ENCODE data around the gene DNAH17. TPM values are rescaled to one million over a fixed set of nuclear protein-coding genes. Genes with fewer than 3 reads are reported as not detected.
"Not testable (repeated sequence)": the region's sequence is repeated elsewhere in the genome, so short reads cannot be mapped to it uniquely, and the experiment has no call there.

DNAH17 gene
- total and polyA plus RNA-seq, 9 donors: 0.35 to 5.2 (median 2.0) TPM

GRCh38 chr17:78466786-78467715 is 110.1 kb downstream of the DNAH17 start:
- H3K27ac ChIP-seq (ENCODE audit: low read length): no peak overlapping the region
- H3K4me3 ChIP-seq (ENCODE audit: low read length): no peak overlapping the region
- no peaks in the 10 kb centered on the region for H3K9me3 ChIP-seq (replicated peaks; ENCODE audit: control insufficient read depth, low read depth, low read length)
- H3K27me3 ChIP-seq (ENCODE audit: control insufficient read depth, insufficient read depth, low read length): no peaks in the 10 kb centered on the region
- no peak for DNase-seq
- no peaks in the 10 kb centered on the region for H3K4me1 ChIP-seq (ENCODE audit: control insufficient read depth, insufficient read depth, low read length)
- no peaks in the 10 kb centered on the region for H3K36me3 ChIP-seq (ENCODE audit: control insufficient read depth, insufficient read depth, low read length)
- 83% methylated on average over 26 of the region's 26 CpGs for WGBS (ENCODE audit: insufficient coverage)

GRCh38 chr17:78466109-78466785 is 110.9 kb downstream of the DNAH17 start:
- not testable (repeated sequence) for H3K4me1 ChIP-seq (ENCODE audit: control insufficient read depth, insufficient read depth, low read length); H3K27me3 ChIP-seq (ENCODE audit: control insufficient read depth, insufficient read depth, low read length); DNase-seq; H3K4me3 ChIP-seq (ENCODE audit: low read length); H3K9me3 ChIP-seq (replicated peaks; ENCODE audit: control insufficient read depth, low read depth, low read length); H3K36me3 ChIP-seq (ENCODE audit: control insufficient read depth, insufficient read depth, low read length); H3K27ac ChIP-seq (ENCODE audit: low read length)
- 86% methylated on average over 15 of the region's 19 CpGs for WGBS (ENCODE audit: insufficient coverage)

GRCh38 chr17:78462148-78462547 is 115.0 kb downstream of the DNAH17 start:
- no CpG with 5 or more reads among the region's 8 CpGs for WGBS (ENCODE audit: insufficient coverage)
- no peaks in the 10 kb centered on the region for H3K27me3 ChIP-seq (ENCODE audit: control insufficient read depth, insufficient read depth, low read length)
- no peaks in the 10 kb centered on the region for H3K4me1 ChIP-seq (ENCODE audit: control insufficient read depth, insufficient read depth, low read length)
- DNase-seq: no peak
- no peak overlapping the region for H3K4me3 ChIP-seq (ENCODE audit: low read length)
- no peaks in the 10 kb centered on the region for H3K36me3 ChIP-seq (ENCODE audit: control insufficient read depth, insufficient read depth, low read length)
- no peak overlapping the region for H3K27ac ChIP-seq (ENCODE audit: low read length)
- no peaks in the 10 kb centered on the region for H3K9me3 ChIP-seq (replicated peaks; ENCODE audit: control insufficient read depth, low read depth, low read length)

DNA sequence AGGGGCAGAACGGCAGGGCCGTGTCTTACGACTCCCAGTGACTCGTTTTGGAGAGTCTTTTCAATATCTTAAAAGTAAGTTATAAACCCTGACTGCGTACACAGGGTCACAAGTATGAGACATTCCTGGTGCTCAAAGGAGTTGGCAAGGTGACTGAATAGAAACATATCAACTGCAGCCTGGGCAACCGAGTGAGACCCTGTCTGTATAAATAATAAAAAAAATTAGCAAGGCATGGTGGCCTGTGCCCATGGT is 115.5 kb downstream of the DNAH17 start:
- Histone ChIP-seq H3K4me3 (ENCODE audit: low read length) (no peak overlapping the region), H3K4me1 (ENCODE audit: control insufficient read depth, insufficient read depth, low read length) (no peaks in the 10 kb centered on the region), H3K27ac (ENCODE audit: low read length) (no peak overlapping the region), H3K27me3 (ENCODE audit: control insufficient read depth, insufficient read depth, low read length) (no peaks in the 10 kb centered on the region), H3K36me3 (ENCODE audit: control insufficient read depth, insufficient read depth, low read length) (no peaks in the 10 kb centered on the region), H3K9me3 (replicated peaks; ENCODE audit: control insufficient read depth, low read depth, low read length) (no peaks in the 10 kb centered on the region)
- DNase-seq: no peak
- 57% methylated on average over 5 of the region's 6 CpGs for WGBS (ENCODE audit: insufficient coverage)

GRCh38 chr17:78460951-78461798 is 116.0 kb downstream of the DNAH17 start:
- no peaks in the 10 kb centered on the region for H3K4me1 ChIP-seq (ENCODE audit: control insufficient read depth, insufficient read depth, low read length)
- no peaks in the 10 kb centered on the region for H3K36me3 ChIP-seq (ENCODE audit: control insufficient read depth, insufficient read depth, low read length)
- H3K4me3 ChIP-seq (ENCODE audit: low read length): no peak overlapping the region
- H3K27ac ChIP-seq (ENCODE audit: low read length): no peak overlapping the region
- H3K27me3 ChIP-seq (ENCODE audit: control insufficient read depth, insufficient read depth, low read length): no peaks in the 10 kb centered on the region
- no peak for DNase-seq
- 86% methylated on average over 30 of the region's 34 CpGs for WGBS (ENCODE audit: insufficient coverage)
- H3K9me3 ChIP-seq (replicated peaks; ENCODE audit: control insufficient read depth, low read depth, low read length): no peaks in the 10 kb centered on the region

GRCh38 chr17:78460176-78460675 is 117.0 kb downstream of the DNAH17 start:
- WGBS (ENCODE audit: insufficient coverage): 65% methylated on average over 7 of the region's 11 CpGs
- DNase-seq: no peak
- H3K36me3 ChIP-seq (ENCODE audit: control insufficient read depth, insufficient read depth, low read length): no peaks in the 10 kb centered on the region
- no peak overlapping the region for H3K27ac ChIP-seq (ENCODE audit: low read length)
- H3K4me3 ChIP-seq (ENCODE audit: low read length): no peak overlapping the region
- no peaks in the 10 kb centered on the region for H3K27me3 ChIP-seq (ENCODE audit: control insufficient read depth, insufficient read depth, low read length)
- H3K4me1 ChIP-seq (ENCODE audit: control insufficient read depth, insufficient read depth, low read length): no peaks in the 10 kb centered on the region
- no peaks in the 10 kb centered on the region for H3K9me3 ChIP-seq (replicated peaks; ENCODE audit: control insufficient read depth, low read depth, low read length)

DNA sequence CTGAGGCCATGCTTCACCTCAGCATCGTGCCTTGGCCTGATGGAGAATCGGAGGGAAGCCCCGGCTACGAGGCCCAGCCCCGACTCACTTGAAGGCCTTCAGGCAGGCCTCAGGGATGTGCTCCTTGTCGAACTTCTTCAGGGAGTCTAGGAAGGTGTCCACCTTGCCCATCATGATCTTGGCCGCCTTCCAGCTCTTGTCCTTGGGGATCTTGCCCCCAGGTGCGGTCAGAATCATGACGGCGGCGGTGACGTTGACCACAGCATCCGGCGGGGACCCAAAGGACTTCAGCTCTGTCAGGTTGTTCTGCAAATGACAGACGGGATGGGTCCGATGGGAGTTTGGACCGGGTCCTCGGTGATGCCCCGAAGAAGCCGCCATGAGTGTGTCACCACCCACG is 117.5 kb downstream of the DNAH17 start:
- Histone ChIP-seq H3K9me3 (replicated peaks; ENCODE audit: control insufficient read depth, low read depth, low read length) (no peaks in the 10 kb centered on the region), H3K36me3 (ENCODE audit: control insufficient read depth, insufficient read depth, low read length) (no peaks in the 10 kb centered on the region), H3K27me3 (ENCODE audit: control insufficient read depth, insufficient read depth, low read length) (no peaks in the 10 kb centered on the region), H3K4me3 (ENCODE audit: low read length) (no peak overlapping the region), H3K4me1 (ENCODE audit: control insufficient read depth, insufficient read depth, low read length) (no peaks in the 10 kb centered on the region), H3K27ac (ENCODE audit: low read length) (no peak overlapping the region)
- DNase-seq: no peak
- 86% methylated on average over 21 of the region's 21 CpGs for WGBS (ENCODE audit: insufficient coverage)

DNA sequence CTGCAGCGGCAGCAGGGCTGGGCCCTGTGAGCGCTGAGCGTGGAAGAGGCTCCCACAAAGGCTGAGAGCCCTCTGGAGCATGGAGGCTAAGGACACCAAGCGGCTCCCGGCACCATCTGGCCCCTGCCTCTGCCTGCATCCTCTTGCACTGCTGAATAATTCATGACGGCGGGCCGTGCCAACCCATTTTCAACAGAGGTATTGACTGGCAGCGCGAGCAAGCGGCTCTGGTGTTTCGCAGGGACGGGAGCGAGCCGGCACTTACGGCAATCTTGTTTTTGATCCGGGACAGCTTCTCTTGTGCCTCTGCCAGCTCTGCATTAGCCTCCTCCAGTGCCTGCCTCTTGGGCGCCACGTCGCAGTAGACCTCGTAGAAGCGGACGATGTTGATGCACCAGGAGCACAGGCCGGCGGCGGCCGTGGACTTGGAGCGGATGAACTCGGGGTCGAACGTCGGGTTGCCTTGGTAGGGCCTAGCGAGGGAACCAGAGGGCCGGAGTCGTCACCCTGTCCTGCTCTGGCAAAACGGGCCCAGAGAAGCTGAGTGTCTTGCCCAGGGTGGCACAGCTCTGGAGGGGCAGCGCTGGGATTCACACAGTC is 118.4 kb downstream of the DNAH17 start:
- Histone ChIP-seq H3K9me3 (replicated peaks; ENCODE audit: control insufficient read depth, low read depth, low read length) (no peaks in the 10 kb centered on the region), H3K4me3 (ENCODE audit: low read length) (no peak overlapping the region), H3K27me3 (ENCODE audit: control insufficient read depth, insufficient read depth, low read length) (no peaks in the 10 kb centered on the region), H3K27ac (ENCODE audit: low read length) (no peak overlapping the region), H3K36me3 (ENCODE audit: control insufficient read depth, insufficient read depth, low read length) (no peaks in the 10 kb centered on the region), H3K4me1 (ENCODE audit: control insufficient read depth, insufficient read depth, low read length) (no peaks in the 10 kb centered on the region)
- WGBS (ENCODE audit: insufficient coverage): 84% methylated on average over 36 of the region's 37 CpGs
- no peak for DNase-seq

GRCh38 chr17:78458091-78458490 is 119.1 kb downstream of the DNAH17 start:
- no peak overlapping the region for H3K27ac ChIP-seq (ENCODE audit: low read length)
- WGBS (ENCODE audit: insufficient coverage): 73% methylated on average over 9 of the region's 10 CpGs
- H3K4me1 ChIP-seq (ENCODE audit: control insufficient read depth, insufficient read depth, low read length): no peaks in the 10 kb centered on the region
- H3K36me3 ChIP-seq (ENCODE audit: control insufficient read depth, insufficient read depth, low read length): no peaks in the 10 kb centered on the region
- H3K9me3 ChIP-seq (replicated peaks; ENCODE audit: control insufficient read depth, low read depth, low read length): no peaks in the 10 kb centered on the region
- H3K4me3 ChIP-seq (ENCODE audit: low read length): no peak overlapping the region
- DNase-seq: no peak
- H3K27me3 ChIP-seq (ENCODE audit: control insufficient read depth, insufficient read depth, low read length): no peaks in the 10 kb centered on the region
